Right lobe of liver (tissue), 4 donors: ENCODE results near the gene CABCOCO1.

Source experiments
- POLR2A ChIP-seq: fragments of 450-650 bp; IDR thresholded peaks from one replicate; pipeline ENCODE4 v1.6.1; 2017; ENCODE audit warnings: antibody characterized with exemption, mild to moderate bottlenecking
- TF ChIP-seq, protein P1 (sequence below), 4 donors: fragments of 200-600 bp in 3 of 4; fragments of 450-650 bp in 1 of 4; IDR thresholded peaks; one replicate each; pipeline versions ENCODE4 v1.5.1 to v1.8.0; 2016 to 2022; ENCODE audit warnings: antibody characterized with exemption in 4 of 4, mild to moderate bottlenecking in 2 of 4
- donor health status: DM: no; HTN: no; CAD: no.
- donor health status: DM: no; HTN: no; CAD: no.
- donor health status: DM: no; HTN: yes; CAD: no.

DNA sequence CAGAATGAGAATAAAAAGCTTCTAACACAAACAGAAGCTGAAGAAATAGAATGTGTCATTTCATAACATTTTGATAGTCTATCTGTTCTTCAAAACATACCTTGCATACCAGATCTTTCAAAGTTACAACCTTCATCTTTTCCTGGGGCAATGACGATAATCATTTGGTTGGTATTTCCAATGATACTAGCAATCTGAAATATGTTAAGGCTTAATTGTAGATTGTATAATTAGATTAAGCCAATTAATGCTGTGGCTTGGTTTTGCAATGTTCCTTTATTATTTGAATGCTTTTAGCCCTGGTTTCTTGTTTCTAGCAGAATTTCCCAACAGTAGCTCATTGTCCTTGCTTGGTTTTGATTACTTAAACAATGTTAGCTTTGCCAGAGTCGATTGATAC lies 84.6 kb downstream of the CABCOCO1 start:
- TF ChIP-seq, protein P1, sequence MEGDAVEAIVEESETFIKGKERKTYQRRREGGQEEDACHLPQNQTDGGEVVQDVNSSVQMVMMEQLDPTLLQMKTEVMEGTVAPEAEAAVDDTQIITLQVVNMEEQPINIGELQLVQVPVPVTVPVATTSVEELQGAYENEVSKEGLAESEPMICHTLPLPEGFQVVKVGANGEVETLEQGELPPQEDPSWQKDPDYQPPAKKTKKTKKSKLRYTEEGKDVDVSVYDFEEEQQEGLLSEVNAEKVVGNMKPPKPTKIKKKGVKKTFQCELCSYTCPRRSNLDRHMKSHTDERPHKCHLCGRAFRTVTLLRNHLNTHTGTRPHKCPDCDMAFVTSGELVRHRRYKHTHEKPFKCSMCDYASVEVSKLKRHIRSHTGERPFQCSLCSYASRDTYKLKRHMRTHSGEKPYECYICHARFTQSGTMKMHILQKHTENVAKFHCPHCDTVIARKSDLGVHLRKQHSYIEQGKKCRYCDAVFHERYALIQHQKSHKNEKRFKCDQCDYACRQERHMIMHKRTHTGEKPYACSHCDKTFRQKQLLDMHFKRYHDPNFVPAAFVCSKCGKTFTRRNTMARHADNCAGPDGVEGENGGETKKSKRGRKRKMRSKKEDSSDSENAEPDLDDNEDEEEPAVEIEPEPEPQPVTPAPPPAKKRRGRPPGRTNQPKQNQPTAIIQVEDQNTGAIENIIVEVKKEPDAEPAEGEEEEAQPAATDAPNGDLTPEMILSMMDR (IDR thresholded peaks at IDR 0.05): no peak
- TF ChIP-seq POLR2A: no peak
